Keratinocyte (primary cell): ENCODE data around the gene COQ10B.

ENCODE experiments used
- EZH2 ChIP-seq: IDR thresholded peaks from one replicate; pipeline ENCODE4 v1.6.1; 2012; ENCODE audit warnings: inconsistent platforms, mild to moderate bottlenecking, low read length, moderate library complexity
- TF ChIP-seq, protein P1 (sequence below), 3 experiments: IDR thresholded peaks in 1 of 3; conservative IDR thresholded peaks in 1 of 3; optimal IDR thresholded peaks in 1 of 3; 2 replicates in 2 of 3; 3 replicates in 1 of 3; pipeline versions ENCODE3 to v1.5.1; 2011; ENCODE audit warnings: low read length in 3 of 3, mild to moderate bottlenecking in 3 of 3, moderate library complexity in 2 of 3, control low read depth in 1 of 3, inconsistent platforms in 1 of 3; ENCODE audit not compliant: insufficient read depth in 2 of 3; ENCODE audit errors: extremely low read depth in 1 of 3

DNA sequence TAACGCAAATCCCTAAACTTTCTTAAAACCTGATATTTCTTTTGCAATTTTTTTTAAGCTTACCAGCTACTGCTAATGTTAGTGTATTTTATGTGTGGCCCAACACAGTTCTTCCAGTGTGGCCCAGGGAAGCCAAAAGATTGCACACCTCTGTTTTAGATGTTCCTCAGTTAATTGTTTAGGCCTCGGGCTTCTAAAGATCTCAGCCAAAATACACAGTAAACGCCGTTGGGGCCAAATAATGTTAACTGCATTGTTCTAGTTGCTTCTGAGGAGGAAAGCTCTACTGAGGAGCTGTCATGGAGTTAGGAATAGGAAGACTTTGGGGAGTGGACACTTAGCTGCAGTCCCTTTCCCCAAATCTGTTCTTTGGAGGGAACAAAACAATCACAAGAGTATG lies 48.8 kb downstream of the COQ10B start:
- no peak for TF ChIP-seq EZH2
- TF ChIP-seq, protein P1, sequence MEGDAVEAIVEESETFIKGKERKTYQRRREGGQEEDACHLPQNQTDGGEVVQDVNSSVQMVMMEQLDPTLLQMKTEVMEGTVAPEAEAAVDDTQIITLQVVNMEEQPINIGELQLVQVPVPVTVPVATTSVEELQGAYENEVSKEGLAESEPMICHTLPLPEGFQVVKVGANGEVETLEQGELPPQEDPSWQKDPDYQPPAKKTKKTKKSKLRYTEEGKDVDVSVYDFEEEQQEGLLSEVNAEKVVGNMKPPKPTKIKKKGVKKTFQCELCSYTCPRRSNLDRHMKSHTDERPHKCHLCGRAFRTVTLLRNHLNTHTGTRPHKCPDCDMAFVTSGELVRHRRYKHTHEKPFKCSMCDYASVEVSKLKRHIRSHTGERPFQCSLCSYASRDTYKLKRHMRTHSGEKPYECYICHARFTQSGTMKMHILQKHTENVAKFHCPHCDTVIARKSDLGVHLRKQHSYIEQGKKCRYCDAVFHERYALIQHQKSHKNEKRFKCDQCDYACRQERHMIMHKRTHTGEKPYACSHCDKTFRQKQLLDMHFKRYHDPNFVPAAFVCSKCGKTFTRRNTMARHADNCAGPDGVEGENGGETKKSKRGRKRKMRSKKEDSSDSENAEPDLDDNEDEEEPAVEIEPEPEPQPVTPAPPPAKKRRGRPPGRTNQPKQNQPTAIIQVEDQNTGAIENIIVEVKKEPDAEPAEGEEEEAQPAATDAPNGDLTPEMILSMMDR (optimal IDR thresholded peaks at IDR 0.05 in 1 of 3, IDR thresholded peaks at IDR 0.05 in 1 of 3, conservative IDR thresholded peaks at IDR 0.05 in 1 of 3; ENCODE audit: extremely low read depth in 1 of 3, insufficient read depth in 2 of 3, low read length in 3 of 3), result no peak
